Measurements from ENCODE around the gene PLCB3.

PLCB3 gene

GRCh38 chr11:64251016-64251752, at the start of gene PLCB3:
TSS of gene PLCB3 (plus strand) at chr11:64251530. CDS start at chr11:64251650, 120 bp downstream.
- ATAC-seq (peak; percentile 61), DNase-seq (peak; percentile 70)
- no peaks in the 10 kb centered on the region for H3K27me3 Mint-ChIP-seq
- no peaks in the 10 kb centered on the region for H3K9me3 Mint-ChIP-seq
- no peaks in the 10 kb centered on the region for H3K36me3 Mint-ChIP-seq (ENCODE audit: low read depth)
- peak within 1 kb of the TSS; percentile 84 for H3K4me3 Mint-ChIP-seq
- peaks cover 22% of the 10 kb centered on the region for H3K4me1 Mint-ChIP-seq
- H3K27ac Mint-ChIP-seq, result no peak within 1 kb of the TSS

GRCh38 chr11:64201543-64201942, 49.8 kb upstream of the PLCB3 start:
- ATAC-seq, result no peak
- no peaks in the 10 kb centered on the region for H3K27me3 Mint-ChIP-seq
- H3K36me3 Mint-ChIP-seq (ENCODE audit: low read depth), result peaks cover 81% of the 10 kb centered on the region
- H3K9me3 Mint-ChIP-seq, result no peaks in the 10 kb centered on the region
- H3K27ac Mint-ChIP-seq, result no peak overlapping the region
- no peak overlapping the region for H3K4me3 Mint-ChIP-seq
- H3K4me1 Mint-ChIP-seq, result peaks cover 35% of the 10 kb centered on the region
- DNase-seq, result no peak

GRCh38 chr11:64202992-64203391, 48.3 kb upstream of the PLCB3 start:
- Mint-ChIP-seq H3K36me3 (ENCODE audit: low read depth) (peaks cover 79% of the 10 kb centered on the region), H3K9me3 (no peaks in the 10 kb centered on the region), H3K27ac (no peak overlapping the region), H3K4me1 (peaks cover 34% of the 10 kb centered on the region), H3K27me3 (no peaks in the 10 kb centered on the region), H3K4me3 (no peak overlapping the region)
- ATAC-seq, result no peak
- no peak for DNase-seq

GRCh38 chr11:64203421-64204079, 47.8 kb upstream of the PLCB3 start:
- Mint-ChIP-seq H3K4me3 (no peak overlapping the region), H3K27ac (peak overlapping the region; percentile 40), H3K27me3 (no peaks in the 10 kb centered on the region), H3K4me1 (peaks cover 37% of the 10 kb centered on the region), H3K36me3 (ENCODE audit: low read depth) (peaks cover 75% of the 10 kb centered on the region), H3K9me3 (no peaks in the 10 kb centered on the region)
- no peak for DNase-seq
- no peak for ATAC-seq

GRCh38 chr11:64204080-64204440, 47.3 kb upstream of the PLCB3 start:
- Mint-ChIP-seq H3K27me3 (no peaks in the 10 kb centered on the region), H3K4me3 (no peak overlapping the region), H3K4me1 (peaks cover 42% of the 10 kb centered on the region), H3K36me3 (ENCODE audit: low read depth) (peaks cover 77% of the 10 kb centered on the region), H3K27ac (peak overlapping the region; percentile 96), H3K9me3 (no peaks in the 10 kb centered on the region)
- DNase-seq (no peak), ATAC-seq (no peak)

- no peaks in the 10 kb centered on the region for H3K9me3 Mint-ChIP-seq
- H3K36me3 Mint-ChIP-seq (ENCODE audit: low read depth), result peaks cover 76% of the 10 kb centered on the region
- peak; percentile 16 for ATAC-seq
- no peaks in the 10 kb centered on the region for H3K27me3 Mint-ChIP-seq
- peak overlapping the region; percentile 53 for H3K4me3 Mint-ChIP-seq
- peaks cover 46% of the 10 kb centered on the region for H3K4me1 Mint-ChIP-seq
- peak overlapping the region; percentile 96 for H3K27ac Mint-ChIP-seq
- peak; percentile 75 for DNase-seq
Observed at GRCh38 chr11:64204464-64204989, 46.8 kb upstream of the PLCB3 start.

- Mint-ChIP-seq H3K27ac (peak within 1 kb of the TSS; percentile 96), H3K27me3 (no peaks in the 10 kb centered on the region), H3K9me3 (no peaks in the 10 kb centered on the region), H3K4me3 (peak within 1 kb of the TSS; percentile 93), H3K4me1 (peaks cover 50% of the 10 kb centered on the region), H3K36me3 (ENCODE audit: low read depth) (peaks cover 65% of the 10 kb centered on the region)
- peak; percentile 62 for ATAC-seq
- peak; percentile 83 for DNase-seq
Observed at GRCh38 chr11:64206457-64207255, 44.7 kb upstream of the PLCB3 start, which contains the start of gene FERMT3. TSS of gene FERMT3 (plus strand) at chr11:64206721. CDS start at chr11:64207365, 644 bp downstream.

- peaks cover 66% of the 10 kb centered on the region for H3K36me3 Mint-ChIP-seq (ENCODE audit: low read depth)
- peak overlapping the region; percentile 93 for H3K4me3 Mint-ChIP-seq
- ATAC-seq, result peak; percentile 82
- no peaks in the 10 kb centered on the region for H3K27me3 Mint-ChIP-seq
- H3K9me3 Mint-ChIP-seq, result no peaks in the 10 kb centered on the region
- peak overlapping the region; percentile 96 for H3K27ac Mint-ChIP-seq
- peaks cover 53% of the 10 kb centered on the region for H3K4me1 Mint-ChIP-seq
- DNase-seq, result peak; percentile 86
Observed at GRCh38 chr11:64207256-64208085, 43.9 kb upstream of the PLCB3 start.

- Mint-ChIP-seq H3K4me1 (peaks cover 56% of the 10 kb centered on the region), H3K4me3 (peak overlapping the region; percentile 93), H3K27me3 (no peaks in the 10 kb centered on the region), H3K36me3 (ENCODE audit: low read depth) (peaks cover 66% of the 10 kb centered on the region), H3K27ac (peak overlapping the region; percentile 96), H3K9me3 (no peaks in the 10 kb centered on the region)
- ATAC-seq (no peak), DNase-seq (no peak)
Observed at GRCh38 chr11:64208086-64208795, 43.1 kb upstream of the PLCB3 start.

GRCh38 chr11:64208796-64209562, 42.4 kb upstream of the PLCB3 start:
- peaks cover 64% of the 10 kb centered on the region for H3K36me3 Mint-ChIP-seq (ENCODE audit: low read depth)
- H3K27ac Mint-ChIP-seq, result peak overlapping the region; percentile 96
- no peak for ATAC-seq

GRCh38 chr11:64209563-64209843, 41.8 kb upstream of the PLCB3 start:
- Mint-ChIP-seq H3K4me3 (peak overlapping the region; percentile 93), H3K27ac (peak overlapping the region; percentile 96), H3K9me3 (no peaks in the 10 kb centered on the region), H3K4me1 (peaks cover 55% of the 10 kb centered on the region), H3K36me3 (ENCODE audit: low read depth) (peaks cover 61% of the 10 kb centered on the region), H3K27me3 (no peaks in the 10 kb centered on the region)
- DNase-seq (no peak), ATAC-seq (no peak)

More at GRCh38 chr11:64208796-64209562, 42.4 kb upstream of the PLCB3 start:
- no peak for DNase-seq
- Mint-ChIP-seq H3K9me3 (no peaks in the 10 kb centered on the region), H3K4me3 (peak overlapping the region; percentile 93), H3K27me3 (no peaks in the 10 kb centered on the region), H3K4me1 (peaks cover 55% of the 10 kb centered on the region)

GRCh38 chr11:64210301-64211020, 40.9 kb upstream of the PLCB3 start:
- Mint-ChIP-seq H3K36me3 (ENCODE audit: low read depth) (peaks cover 61% of the 10 kb centered on the region), H3K4me3 (no peak overlapping the region), H3K9me3 (no peaks in the 10 kb centered on the region), H3K27ac (no peak overlapping the region), H3K4me1 (peaks cover 56% of the 10 kb centered on the region), H3K27me3 (no peaks in the 10 kb centered on the region)
- ATAC-seq (no peak), DNase-seq (no peak)

Data from activated naive CD8-positive, alpha-beta T cell treated with anti-CD3 and anti-CD28 coated beads, Interleukin-2, amount 50 U/mL, for 24 hours (primary cell).